Inflammatory macrophage treated with lipopolysaccharide for 4 hours (primary cell): ENCODE measurements around the gene TP53.

Source experiments
- DNase-seq: peaks from one replicate; pipeline ENCODE4 v3.0.0-alpha.2; 2020

TP53 gene

GRCh38 chr17:7706631-7707354, 19.5 kb upstream of the TP53 start:
- DNase-seq: no peak

GRCh38 chr17:7705269-7706255, 18.3 kb upstream of the TP53 start:
- no peak for DNase-seq

- no peak for DNase-seq
Measured at GRCh38 chr17:7704601-7705268, 17.4 kb upstream of the TP53 start, which contains the start of gene EFNB3. EFNB3 (plus strand) TSS chr17:7705202; CDS start chr17:7705599, 397 bp downstream.

GRCh38 chr17:7703584-7704479, 16.5 kb upstream of the TP53 start:
- DNase-seq: no peak

GRCh38 chr17:7702776-7703175, 15.5 kb upstream of the TP53 start:
- no peak for DNase-seq

- no peak for DNase-seq
Measured at GRCh38 chr17:7701681-7702080, 14.4 kb upstream of the TP53 start.

GRCh38 chr17:7700510-7700909, 13.2 kb upstream of the TP53 start:
- DNase-seq: no peak

GRCh38 chr17:7697828-7698588, 10.7 kb upstream of the TP53 start:
- no peak for DNase-seq

- no peak for DNase-seq
Measured at GRCh38 chr17:7695586-7695985, 8.3 kb upstream of the TP53 start.

- DNase-seq: no peak
Measured at GRCh38 chr17:7688808-7689316, 1.6 kb upstream of the TP53 start.

- peak; percentile 98 for DNase-seq
Measured at GRCh38 chr17:7687908-7688807, 868 bp upstream of the TP53 start, which contains the start of gene WRAP53. WRAP53 (plus strand) TSS chr17:7688477; CDS start chr17:7688649, 172 bp downstream.

GRCh38 chr17:7686222-7687071, 843 bp downstream of the TP53 start:
- DNase-seq: peak; percentile 86

- peak; percentile 97 for DNase-seq
Measured at GRCh38 chr17:7685533-7686221, 1.6 kb downstream of the TP53 start.

GRCh38 chr17:7684851-7685532, 2.3 kb downstream of the TP53 start:
- no peak for DNase-seq

- no peak for DNase-seq
Measured at GRCh38 chr17:7677388-7678067, 9.8 kb downstream of the TP53 start.

GRCh38 chr17:7676533-7676932, 10.8 kb downstream of the TP53 start:
- no peak for DNase-seq

GRCh38 chr17:7674934-7675333, 12.4 kb downstream of the TP53 start:
- DNase-seq: no peak
